ENCODE data around the gene TRIM40. TPM values are rescaled to one million over a fixed set of nuclear protein-coding genes. Genes with fewer than 3 reads are reported as not detected.

Gene TRIM40
- polyA plus RNA-seq, 2 donors: 0.02 TPM; not detected in 1

GRCh38 chr6:30194797-30195690, 59.1 kb downstream of the TRIM40 start:
- Histone ChIP-seq H3K4me3 (ENCODE audit: low read depth in 1 of 2, low read length in 2 of 2) (no peak overlapping the region), H3K9me3 (ENCODE audit: control insufficient read depth in 2 of 2, insufficient read depth in 1 of 2, low read depth in 1 of 2, low read length in 1 of 2) (no peaks in the 10 kb centered on the region), H3K36me3 (ENCODE audit: control insufficient read depth in 2 of 2, insufficient read depth in 2 of 2, low read length in 1 of 2) (peaks cover 42 to 54% of the 10 kb centered on the region in 2 donors), H3K4me1 (ENCODE audit: control insufficient read depth in 2 of 2, insufficient read depth in 2 of 2, low read length in 1 of 2) (no peaks in the 10 kb centered on the region), H3K27me3 (ENCODE audit: control insufficient read depth in 1 of 2, insufficient read depth in 2 of 2, low read length in 2 of 2) (no peaks in the 10 kb centered on the region), H3K27ac (ENCODE audit: low read depth in 2 of 2, low read length in 1 of 2) (no peak overlapping the region)
- 88% methylated on average over 8 of the region's 8 CpGs for WGBS, 2 donors

GRCh38 chr6:30195951-30196350, 60.0 kb downstream of the TRIM40 start:
- 95 to 100% methylated on average over 1 of the region's 1 CpG for WGBS, 2 donors
- Histone ChIP-seq H3K36me3 (ENCODE audit: control insufficient read depth in 2 of 2, insufficient read depth in 2 of 2, low read length in 1 of 2) (peaks cover 40 to 53% of the 10 kb centered on the region in 2 donors), H3K4me1 (ENCODE audit: control insufficient read depth in 2 of 2, insufficient read depth in 2 of 2, low read length in 1 of 2) (peaks cover 0 to 2% of the 10 kb centered on the region in 2 donors), H3K27ac (ENCODE audit: low read depth in 2 of 2, low read length in 1 of 2) (no peak overlapping the region), H3K9me3 (ENCODE audit: control insufficient read depth in 2 of 2, insufficient read depth in 1 of 2, low read depth in 1 of 2, low read length in 1 of 2) (no peaks in the 10 kb centered on the region), H3K27me3 (ENCODE audit: control insufficient read depth in 1 of 2, insufficient read depth in 2 of 2, low read length in 2 of 2) (no peaks in the 10 kb centered on the region), H3K4me3 (ENCODE audit: low read depth in 1 of 2, low read length in 2 of 2) (no peak overlapping the region)

- WGBS, 2 donors: 91 to 95% methylated on average over 12 of the region's 12 CpGs
- H3K4me1 ChIP-seq (ENCODE audit: control insufficient read depth in 2 of 2, insufficient read depth in 2 of 2, low read length in 1 of 2): peaks cover 0 to 2% of the 10 kb centered on the region in 2 donors
- H3K4me3 ChIP-seq (ENCODE audit: low read depth in 1 of 2, low read length in 2 of 2): no peak overlapping the region
- H3K9me3 ChIP-seq (ENCODE audit: control insufficient read depth in 2 of 2, insufficient read depth in 1 of 2, low read depth in 1 of 2, low read length in 1 of 2): no peaks in the 10 kb centered on the region
- peaks cover 39 to 52% of the 10 kb centered on the region in 2 donors for H3K36me3 ChIP-seq (ENCODE audit: control insufficient read depth in 2 of 2, insufficient read depth in 2 of 2, low read length in 1 of 2)
- no peak overlapping the region for H3K27ac ChIP-seq (ENCODE audit: low read depth in 2 of 2, low read length in 1 of 2)
- H3K27me3 ChIP-seq (ENCODE audit: control insufficient read depth in 1 of 2, insufficient read depth in 2 of 2, low read length in 2 of 2): no peaks in the 10 kb centered on the region
Measured at GRCh38 chr6:30196376-30196775, 60.4 kb downstream of the TRIM40 start.

Other genes with a start within 250 kb of the TRIM40 start
- 100 to 1,000 TPM; 197 to 259 TPM for gene HLA-A, start 193.6 kb upstream of the TRIM40 start, polyA plus RNA-seq
- gene POLR1H, start 74.9 kb upstream of the TRIM40 start, polyA plus RNA-seq: 10 to 100 TPM; 22.6 to 48.0 TPM
- gene PPP1R11, start 68.9 kb upstream of the TRIM40 start, polyA plus RNA-seq: 10 to 100 TPM; 41.0 to 54.8 TPM
- 10 to 100 TPM; 11.8 to 15.6 TPM for gene RNF39, start 60.4 kb upstream of the TRIM40 start, polyA plus RNA-seq
- under 1 TPM; 0.11 to 0.22 TPM for gene TRIM31, start 23.1 kb upstream of the TRIM40 start, polyA plus RNA-seq
- not detected for gene TRIM10, start 25.1 kb downstream of the TRIM40 start, polyA plus RNA-seq
- not detected for gene TRIM15, start 27.4 kb downstream of the TRIM40 start, polyA plus RNA-seq
- gene TRIM26, start 77.3 kb downstream of the TRIM40 start, polyA plus RNA-seq: 10 to 100 TPM; 33.3 to 40.2 TPM
- 10 to 100 TPM; 11.9 to 12.1 TPM for gene TRIM39, start 190.8 kb downstream of the TRIM40 start, polyA plus RNA-seq
- gene RPP21, start 209.0 kb downstream of the TRIM40 start, polyA plus RNA-seq: 100 to 1,000 TPM; 123 to 172 TPM